ENCODE measurements around the gene LIMCH1. TPM values are rescaled to one million over a fixed set of nuclear protein-coding genes. Genes with fewer than 3 reads are reported as not detected.

Gene LIMCH1
- total and polyA plus RNA-seq, 7 experiments from 2014 or later, result 0.05 to 1.2 TPM; not detected in 5

DNA sequence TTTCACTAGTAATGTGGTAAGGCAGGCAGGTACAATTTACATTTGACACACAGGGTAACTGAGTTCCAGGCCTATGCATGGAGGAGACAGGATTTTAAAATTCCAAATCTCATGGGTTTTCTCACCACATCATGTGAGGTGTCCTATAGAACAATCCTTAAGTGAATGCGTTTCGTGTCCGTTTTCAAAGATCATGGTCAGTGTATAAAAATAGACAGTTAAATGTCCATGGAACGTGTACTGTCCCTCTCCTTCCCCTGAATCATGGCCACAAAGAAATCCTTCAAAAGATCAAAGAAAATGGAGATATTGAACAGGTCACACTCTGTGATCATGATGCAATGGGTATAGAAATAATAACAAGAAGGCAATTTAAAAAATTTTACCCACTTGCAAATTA, 42.0 kb downstream of the LIMCH1 start:
- Mint-ChIP-seq H3K4me1 (no peaks in the 10 kb centered on the region), H3K4me3 (no peak overlapping the region)
- ATAC-seq, result no peak

DNA sequence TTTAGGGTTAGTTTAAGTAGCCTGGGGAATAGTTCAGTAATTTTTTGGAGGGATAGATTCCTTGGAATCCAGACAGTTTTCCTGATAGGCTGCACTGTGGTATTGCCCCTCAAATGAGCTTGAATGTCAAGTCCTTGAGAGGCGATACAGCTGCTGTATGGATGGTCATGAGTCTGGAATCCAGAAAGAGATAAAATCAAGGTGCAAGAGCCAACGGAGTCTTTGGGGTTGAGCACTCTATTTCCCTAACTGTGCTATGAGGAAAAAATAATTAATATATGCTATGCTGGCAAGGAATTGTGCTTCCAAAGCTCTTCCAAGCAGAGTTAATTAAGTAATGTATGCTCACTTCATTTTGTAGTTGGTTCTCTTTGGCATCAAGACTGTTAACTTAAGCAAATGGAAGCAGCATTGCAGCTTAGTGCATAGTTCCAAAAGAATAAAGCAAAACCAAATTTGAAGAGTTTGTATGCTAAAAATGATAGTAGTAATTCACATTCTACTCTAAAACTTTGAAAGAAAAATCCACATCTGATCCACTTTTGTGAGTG, 48.8 kb downstream of the LIMCH1 start:
- Mint-ChIP-seq H3K27me3 (peaks cover 0 to 29% (median 0%) of the 10 kb centered on the region in 5 donors), H3K4me1 (peaks cover 0 to 2% (median 0%) of the 10 kb centered on the region in 7 donors), H3K27ac (no peak overlapping the region), H3K4me3 (no peak overlapping the region), H3K36me3 (peaks cover 0 to 6% (median 0%) of the 10 kb centered on the region in 5 donors), H3K9me3 (peaks cover 0 to 16% (median 7%) of the 10 kb centered on the region in 11 donors)
- Histone ChIP-seq H3K4me1 (ENCODE audit: control insufficient read depth in 2 of 2, insufficient read depth in 2 of 2, low read length in 2 of 2) (no peaks in the 10 kb centered on the region), H3K27ac (ENCODE audit: low read depth, low read length) (no peak overlapping the region), H3K4me3 (ENCODE audit: low read length) (no peak overlapping the region), H3K27me3 (ENCODE audit: control insufficient read depth in 2 of 2, insufficient read depth in 2 of 2, low read length in 2 of 2) (no peaks in the 10 kb centered on the region), H3K36me3 (ENCODE audit: control insufficient read depth in 2 of 3, insufficient read depth in 3 of 3, low read length in 3 of 3) (no peaks in the 10 kb centered on the region), H3K9me3 (ENCODE audit: control insufficient read depth in 2 of 3, low read length in 3 of 3) (no peaks in the 10 kb centered on the region)
- DNase-seq (no peak), ATAC-seq (no peak)
- CTCF ChIA-PET, result no interaction called here
- POLR2A ChIA-PET, result no interaction called here
- intact Hi-C loops (cut with micrococcal nuclease), result no loop called here

More for the DNA sequence above, 42.0 kb downstream of the LIMCH1 start:
- ChIA-PET POLR2A (no interaction called here), CTCF (no interaction called here)
- Mint-ChIP-seq H3K9me3 (peaks cover 0 to 20% (median 4%) of the 10 kb centered on the region in 11 donors), H3K27ac (no peak overlapping the region), H3K36me3 (peaks cover 0 to 2% (median 0%) of the 10 kb centered on the region in 5 donors), H3K27me3 (peaks cover 0 to 8% (median 0%) of the 10 kb centered on the region in 5 donors)
- Histone ChIP-seq H3K4me1 (ENCODE audit: control insufficient read depth in 2 of 2, insufficient read depth in 2 of 2, low read length in 2 of 2) (no peaks in the 10 kb centered on the region), H3K36me3 (ENCODE audit: control insufficient read depth in 2 of 3, insufficient read depth in 3 of 3, low read length in 3 of 3) (no peaks in the 10 kb centered on the region), H3K27ac (ENCODE audit: low read depth, low read length) (no peak overlapping the region), H3K9me3 (ENCODE audit: control insufficient read depth in 2 of 3, low read length in 3 of 3) (no peaks in the 10 kb centered on the region), H3K27me3 (ENCODE audit: control insufficient read depth in 2 of 2, insufficient read depth in 2 of 2, low read length in 2 of 2) (no peaks in the 10 kb centered on the region), H3K4me3 (ENCODE audit: low read length) (no peak overlapping the region)
- DNase-seq, result no peak
- intact Hi-C loops (cut with micrococcal nuclease), result no loop called here

DNA sequence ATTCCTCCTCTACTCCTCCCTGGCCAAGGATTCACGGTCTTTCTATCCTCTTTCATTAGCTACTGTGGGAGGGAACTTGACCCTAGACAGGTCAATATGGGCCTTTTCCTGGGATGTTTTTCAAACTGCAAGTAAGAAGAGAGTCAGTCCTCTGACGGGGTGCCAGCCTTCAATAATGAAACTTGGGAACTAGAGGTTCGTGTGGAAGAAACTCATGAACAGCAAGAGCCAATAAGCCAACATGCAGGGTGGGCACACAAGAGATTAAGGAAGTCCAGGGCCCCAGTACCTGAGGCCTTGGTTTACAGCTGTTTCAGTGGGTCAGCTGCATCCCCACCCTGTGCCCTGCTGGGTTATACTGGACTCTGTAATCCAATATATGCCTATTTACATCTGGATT, 49.3 kb downstream of the LIMCH1 start:
- no peak for ATAC-seq
- Histone ChIP-seq H3K9me3 (ENCODE audit: control insufficient read depth in 2 of 3, low read length in 3 of 3) (no peaks in the 10 kb centered on the region), H3K27ac (ENCODE audit: low read depth, low read length) (no peak overlapping the region), H3K36me3 (ENCODE audit: control insufficient read depth in 2 of 3, insufficient read depth in 3 of 3, low read length in 3 of 3) (no peaks in the 10 kb centered on the region), H3K27me3 (ENCODE audit: control insufficient read depth in 2 of 2, insufficient read depth in 2 of 2, low read length in 2 of 2) (no peaks in the 10 kb centered on the region), H3K4me1 (ENCODE audit: control insufficient read depth in 2 of 2, insufficient read depth in 2 of 2, low read length in 2 of 2) (no peaks in the 10 kb centered on the region), H3K4me3 (ENCODE audit: low read length) (no peak overlapping the region)
- Mint-ChIP-seq H3K27me3 (peaks cover 0 to 29% (median 0%) of the 10 kb centered on the region in 5 donors), H3K4me3 (no peak overlapping the region), H3K9me3 (peaks cover 0 to 16% (median 7%) of the 10 kb centered on the region in 11 donors), H3K27ac (no peak overlapping the region), H3K36me3 (peaks cover 0 to 6% (median 0%) of the 10 kb centered on the region in 5 donors), H3K4me1 (peaks cover 0 to 2% (median 0%) of the 10 kb centered on the region in 7 donors)
- CTCF ChIA-PET, result no interaction called here
- POLR2A ChIA-PET, result no interaction called here
- no peak for DNase-seq
- intact Hi-C loops (cut with micrococcal nuclease), result no loop called here

GRCh38 chr4:41590591-41590990, 52.6 kb downstream of the LIMCH1 start:
- ChIA-PET POLR2A (no interaction called here), CTCF (no interaction called here)
- H3K4me1 Mint-ChIP-seq, result peaks cover 0 to 2% (median 0%) of the 10 kb centered on the region in 7 donors
- Histone ChIP-seq H3K36me3 (ENCODE audit: control insufficient read depth in 2 of 3, insufficient read depth in 3 of 3, low read length in 3 of 3) (no peaks in the 10 kb centered on the region), H3K27me3 (ENCODE audit: control insufficient read depth in 2 of 2, insufficient read depth in 2 of 2, low read length in 2 of 2) (no peaks in the 10 kb centered on the region), H3K27ac (ENCODE audit: low read depth, low read length) (no peak overlapping the region), H3K9me3 (ENCODE audit: control insufficient read depth in 2 of 3, low read length in 3 of 3) (no peaks in the 10 kb centered on the region), H3K4me3 (ENCODE audit: low read length) (no peak overlapping the region), H3K4me1 (ENCODE audit: control insufficient read depth in 2 of 2, insufficient read depth in 2 of 2, low read length in 2 of 2) (no peaks in the 10 kb centered on the region)
- peaks cover 0 to 44% (median 5%) of the 10 kb centered on the region in 5 donors for H3K27me3 Mint-ChIP-seq
- DNase-seq, result no peak
- intact Hi-C loops (cut with micrococcal nuclease), result no loop called here
- ATAC-seq, result no peak
- H3K9me3 Mint-ChIP-seq, result peaks cover 0 to 8% (median 0%) of the 10 kb centered on the region in 11 donors
- no peak overlapping the region for H3K27ac Mint-ChIP-seq
- no peak overlapping the region for H3K4me3 Mint-ChIP-seq
- peaks cover 0 to 4% (median 0%) of the 10 kb centered on the region in 5 donors for H3K36me3 Mint-ChIP-seq

- no peak for DNase-seq
- Histone ChIP-seq H3K36me3 (ENCODE audit: control insufficient read depth in 2 of 3, insufficient read depth in 3 of 3, low read length in 3 of 3) (no peaks in the 10 kb centered on the region), H3K27ac (ENCODE audit: low read depth, low read length) (no peak overlapping the region), H3K4me1 (ENCODE audit: control insufficient read depth in 2 of 2, insufficient read depth in 2 of 2, low read length in 2 of 2) (no peaks in the 10 kb centered on the region), H3K9me3 (ENCODE audit: control insufficient read depth in 2 of 3, low read length in 3 of 3) (no peaks in the 10 kb centered on the region), H3K27me3 (ENCODE audit: control insufficient read depth in 2 of 2, insufficient read depth in 2 of 2, low read length in 2 of 2) (no peaks in the 10 kb centered on the region), H3K4me3 (ENCODE audit: low read length) (no peak overlapping the region)
- ChIA-PET CTCF (interaction anchor here (0.7 kb wide), 1 partner anchor 19 kb away, joined by 3 read pairs; no protein-coding TSS in a partner anchor), POLR2A (no interaction called here)
- Mint-ChIP-seq H3K27me3 (peaks cover 0 to 29% (median 5%) of the 10 kb centered on the region in 5 donors), H3K4me3 (no peak overlapping the region), H3K4me1 (peaks cover 0 to 2% (median 0%) of the 10 kb centered on the region in 7 donors), H3K27ac (no peak overlapping the region), H3K36me3 (peaks cover 0 to 4% (median 0%) of the 10 kb centered on the region in 5 donors), H3K9me3 (peaks cover 0 to 8% (median 0%) of the 10 kb centered on the region in 11 donors)
- intact Hi-C loops (cut with micrococcal nuclease), result no loop called here
- no peak for ATAC-seq
Observed at GRCh38 chr4:41594432-41594831, 56.5 kb downstream of the LIMCH1 start.

DNA sequence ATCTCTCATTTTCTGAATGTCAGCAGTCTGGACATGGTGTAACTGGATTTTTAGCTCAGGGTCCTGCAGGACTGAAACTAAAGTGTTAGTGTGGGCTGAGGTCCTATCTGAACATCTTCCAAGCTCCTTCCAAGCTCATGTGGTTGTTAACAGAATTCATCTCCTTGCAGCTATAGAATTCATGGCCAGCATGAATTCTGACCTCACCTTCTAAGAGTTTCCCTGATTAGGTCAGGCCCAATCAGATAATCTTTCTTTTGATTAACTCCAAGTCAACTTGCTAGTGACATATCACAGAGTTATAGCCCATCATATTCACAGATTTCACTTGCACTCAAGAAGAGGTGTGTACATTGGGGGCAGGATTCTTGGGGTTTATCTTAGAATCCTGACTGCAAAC, 59.5 kb downstream of the LIMCH1 start:
- ATAC-seq (no peak), DNase-seq (no peak)
- Histone ChIP-seq H3K4me3 (ENCODE audit: low read length) (no peak overlapping the region), H3K9me3 (ENCODE audit: control insufficient read depth in 2 of 3, low read length in 3 of 3) (no peaks in the 10 kb centered on the region), H3K36me3 (ENCODE audit: control insufficient read depth in 2 of 3, insufficient read depth in 3 of 3, low read length in 3 of 3) (no peaks in the 10 kb centered on the region), H3K27me3 (ENCODE audit: control insufficient read depth in 2 of 2, insufficient read depth in 2 of 2, low read length in 2 of 2) (no peaks in the 10 kb centered on the region), H3K4me1 (ENCODE audit: control insufficient read depth in 2 of 2, insufficient read depth in 2 of 2, low read length in 2 of 2) (no peaks in the 10 kb centered on the region), H3K27ac (ENCODE audit: low read depth, low read length) (no peak overlapping the region)
- H3K4me1 Mint-ChIP-seq, result peaks cover 0 to 2% (median 0%) of the 10 kb centered on the region in 7 donors
- H3K4me3 Mint-ChIP-seq, result no peak overlapping the region
- H3K36me3 Mint-ChIP-seq, result peaks cover 0 to 4% (median 0%) of the 10 kb centered on the region in 5 donors
- no peak overlapping the region for H3K27ac Mint-ChIP-seq
- H3K9me3 Mint-ChIP-seq, result peaks cover 0 to 6% (median 2%) of the 10 kb centered on the region in 11 donors
- intact Hi-C loops (cut with micrococcal nuclease), result no loop called here
- peaks cover 0 to 15% (median 5%) of the 10 kb centered on the region in 5 donors for H3K27me3 Mint-ChIP-seq
- ChIA-PET POLR2A (no interaction called here), CTCF (no interaction called here)

GRCh38 chr4:41598580-41598979, 60.6 kb downstream of the LIMCH1 start:
- intact Hi-C loops (cut with micrococcal nuclease), result no loop called here
- no peaks in the 10 kb centered on the region for H3K36me3 ChIP-seq (ENCODE audit: control insufficient read depth in 2 of 3, insufficient read depth in 3 of 3, low read length in 3 of 3)
- no peaks in the 10 kb centered on the region for H3K4me1 ChIP-seq (ENCODE audit: control insufficient read depth in 2 of 2, insufficient read depth in 2 of 2, low read length in 2 of 2)
- DNase-seq (no peak), ATAC-seq (no peak)
- POLR2A ChIA-PET, result no interaction called here
- Mint-ChIP-seq H3K4me3 (no peak overlapping the region), H3K27ac (no peak overlapping the region), H3K4me1 (peaks cover 0 to 2% (median 0%) of the 10 kb centered on the region in 7 donors), H3K27me3 (peaks cover 0 to 20% (median 5%) of the 10 kb centered on the region in 5 donors), H3K36me3 (peaks cover 0 to 4% (median 0%) of the 10 kb centered on the region in 5 donors), H3K9me3 (peaks cover 0 to 6% (median 2%) of the 10 kb centered on the region in 11 donors)
- no peaks in the 10 kb centered on the region for H3K27me3 ChIP-seq (ENCODE audit: control insufficient read depth in 2 of 2, insufficient read depth in 2 of 2, low read length in 2 of 2)
- no peaks in the 10 kb centered on the region for H3K9me3 ChIP-seq (ENCODE audit: control insufficient read depth in 2 of 3, low read length in 3 of 3)
- no peak overlapping the region for H3K27ac ChIP-seq (ENCODE audit: low read depth, low read length)
- H3K4me3 ChIP-seq (ENCODE audit: low read length), result no peak overlapping the region
- CTCF ChIA-PET, result no interaction called here

Measured in naive thymus-derived CD4-positive, alpha-beta T cell (primary cell).